ENCODE results near the gene PTPRD. TPM values are rescaled to one million over a fixed set of nuclear protein-coding genes. Genes with fewer than 3 reads are reported as not detected.
A peak's percentile ranks its signal among the peaks of the same experiment; 100 is the strongest.

The PTPRD gene
- total RNA-seq, 1 experiment from 2014 or later = 69.6 TPM

- Mint-ChIP-seq H3K4me3 (no peak overlapping the region), H3K36me3 (no peaks in the 10 kb centered on the region), H3K9me3 (peaks cover 15% of the 10 kb centered on the region), H3K4me1 (no peaks in the 10 kb centered on the region), H3K27ac (no peak overlapping the region), H3K27me3 (ENCODE audit: low read depth) (no peaks in the 10 kb centered on the region)
- no peak for DNase-seq (ENCODE audit: low spot score)
- no peak for ATAC-seq
- TF ChIP-seq PRRX2 (CRISPR knock-in tag; IDR thresholded peaks at IDR 0.05) (no peak), JAZF1 (CRISPR knock-in tag; IDR thresholded peaks at IDR 0.05) (no peak), ZNF512 (CRISPR knock-in tag; IDR thresholded peaks at IDR 0.05; ENCODE audit: borderline replicate concordance) (no peak), ZMAT4 (CRISPR knock-in tag; IDR thresholded peaks at IDR 0.05) (no peak), GABPB1 (CRISPR knock-in tag; IDR thresholded peaks at IDR 0.05) (no peak), MXD4 (CRISPR knock-in tag; IDR thresholded peaks at IDR 0.05; ENCODE audit: borderline replicate concordance) (no peak), FOXP1 (CRISPR knock-in tag; IDR thresholded peaks at IDR 0.05; ENCODE audit: borderline replicate concordance) (no peak), RORB (CRISPR knock-in tag; IDR thresholded peaks at IDR 0.05) (no peak), TCF7 (CRISPR knock-in tag; IDR thresholded peaks at IDR 0.05; ENCODE audit: low read depth) (no peak), IRF2 (CRISPR knock-in tag; IDR thresholded peaks at IDR 0.05; ENCODE audit: borderline replicate concordance, low read depth) (no peak), ATF2 (CRISPR knock-in tag; IDR thresholded peaks at IDR 0.05; ENCODE audit: borderline replicate concordance, low read depth) (no peak), SMAD4 (CRISPR knock-in tag; IDR thresholded peaks at IDR 0.05) (no peak), ATF3 (CRISPR knock-in tag; conservative IDR thresholded peaks at IDR 0.05) (no peak), GRHL2 (CRISPR knock-in tag; IDR thresholded peaks at IDR 0.05; ENCODE audit: insufficient replicate concordance, severe bottlenecking) (no peak), NFATC4 (CRISPR knock-in tag; IDR thresholded peaks at IDR 0.05) (no peak), ZNF232 (CRISPR knock-in tag; IDR thresholded peaks at IDR 0.05) (no peak)
- POLR2A ChIA-PET = no interaction called here
- CTCF ChIA-PET = no interaction called here
Observed at GRCh38 chr9:10094563-10094962, 518.2 kb downstream of the PTPRD start.

GRCh38 chr9:10080012-10080411 lies 532.8 kb downstream of the PTPRD start:
- Mint-ChIP-seq H3K36me3 (no peaks in the 10 kb centered on the region), H3K27me3 (ENCODE audit: low read depth) (no peaks in the 10 kb centered on the region)

More at GRCh38 chr9:10080012-10080411, 532.8 kb downstream of the PTPRD start:
- CTCF ChIA-PET = interaction anchor here (0.5 to 1.1 kb wide), 3 partner anchors 20 to 292 kb away, joined by 3 read pairs; no protein-coding TSS in a partner anchor
- Mint-ChIP-seq H3K9me3 (no peaks in the 10 kb centered on the region), H3K4me3 (no peak overlapping the region), H3K27ac (peak overlapping the region; percentile 23), H3K4me1 (peaks cover 20% of the 10 kb centered on the region)
- TF ChIP-seq CREM (CRISPR knock-in tag; IDR thresholded peaks at IDR 0.05) (no peak), NR2C2 (CRISPR knock-in tag; IDR thresholded peaks at IDR 0.05) (no peak), ATF6 (CRISPR knock-in tag; IDR thresholded peaks at IDR 0.05) (no peak)
- DNase-seq (ENCODE audit: low spot score) = no peak
- POLR2A ChIA-PET = no interaction called here
- ATAC-seq = peak; percentile 65
